ENCODE data around the gene BANP. TPM values are rescaled to one million over a fixed set of nuclear protein-coding genes. Genes with fewer than 3 reads are reported as not detected.
"Not testable (repeated sequence)": the region's sequence is repeated elsewhere in the genome, so short reads cannot be mapped to it uniquely, and the experiment has no call there.

Gene BANP
- total RNA-seq, 1 experiment from 2014 or later, result 22.6 TPM

- no peak for TF ChIP-seq REST (IDR thresholded peaks at IDR 0.05; ENCODE audit: insufficient read depth in 1 of 2, low read depth in 2 of 2, low read length in 1 of 2)
- TF ChIP-seq TCF7L2 (IDR thresholded peaks at IDR 0.05; ENCODE audit: low read depth, low read length), result no peak
- no peak for TF ChIP-seq POLR2AphosphoS5 (IDR thresholded peaks at IDR 0.05; ENCODE audit: low read depth, low read length)
- no peak for TF ChIP-seq CTCF (IDR thresholded peaks at IDR 0.05)
- no peak for TF ChIP-seq SIN3A (IDR thresholded peaks at IDR 0.05; ENCODE audit: borderline replicate concordance, insufficient read depth, low read depth, low read length)
- no peak overlapping the region for H3K4me3 ChIP-seq (ENCODE audit: low read depth in 2 of 2, low read length in 2 of 2)
- in situ Hi-C loops (cut with HindIII; ENCODE audit: low pct_unique_long_range_greater_than_20kb, low sequenced_read_pairs), result no loop called here
- no peaks in the 10 kb centered on the region for H3K9me3 ChIP-seq (ENCODE audit: control insufficient read depth, insufficient read depth, low read depth, low read length)
- no peaks in the 10 kb centered on the region for H3K36me3 ChIP-seq (ENCODE audit: control insufficient read depth, insufficient read depth, low read length)
- DNase-seq (ENCODE audit: low read depth, low spot score), result no peak
- no peaks in the 10 kb centered on the region for H3K27me3 ChIP-seq (ENCODE audit: control insufficient read depth, insufficient read depth, low read length)
- ChIA-PET CTCF (no interaction called here), POLR2A (no interaction called here)
- intact Hi-C loops (cut with micrococcal nuclease; ENCODE audit: unreplicated experiment), result no loop called here
- no peak for ATAC-seq
- no TSS peak for BruUV-seq (replicated peaks)
- H3K4me1 ChIP-seq (ENCODE audit: control insufficient read depth, insufficient read depth, low read length), result no peaks in the 10 kb centered on the region
- no peak overlapping the region for H3K27ac ChIP-seq (ENCODE audit: low read length)
Observed at GRCh38 chr16:88103581-88104188, 152.5 kb downstream of the BANP start.

GRCh38 chr16:88104363-88104762, 153.1 kb downstream of the BANP start:
- ATAC-seq; H3K27me3 ChIP-seq (ENCODE audit: control insufficient read depth, insufficient read depth, low read length); intact Hi-C loops (cut with micrococcal nuclease; ENCODE audit: unreplicated experiment); in situ Hi-C loops (cut with HindIII; ENCODE audit: low pct_unique_long_range_greater_than_20kb, low sequenced_read_pairs); H3K4me1 ChIP-seq (ENCODE audit: control insufficient read depth, insufficient read depth, low read length); H3K4me3 ChIP-seq (ENCODE audit: low read depth in 2 of 2, low read length in 2 of 2); H3K36me3 ChIP-seq (ENCODE audit: control insufficient read depth, insufficient read depth, low read length); POLR2A ChIA-PET; H3K27ac ChIP-seq (ENCODE audit: low read length); CTCF ChIA-PET; DNase-seq (ENCODE audit: low read depth, low spot score); BruUV-seq (replicated peaks); H3K9me3 ChIP-seq (ENCODE audit: control insufficient read depth, insufficient read depth, low read depth, low read length): not testable (repeated sequence)

- POLR2A ChIA-PET, result not testable (repeated sequence)
Observed at GRCh38 chr16:88105574-88106140, 154.4 kb downstream of the BANP start.

GRCh38 chr16:88106566-88106965, 155.3 kb downstream of the BANP start:
- intact Hi-C loops (cut with micrococcal nuclease; ENCODE audit: unreplicated experiment); ATAC-seq; H3K27ac ChIP-seq (ENCODE audit: low read length); in situ Hi-C loops (cut with HindIII; ENCODE audit: low pct_unique_long_range_greater_than_20kb, low sequenced_read_pairs); POLR2A ChIA-PET; H3K27me3 ChIP-seq (ENCODE audit: control insufficient read depth, insufficient read depth, low read length); H3K4me3 ChIP-seq (ENCODE audit: low read depth in 2 of 2, low read length in 2 of 2); H3K9me3 ChIP-seq (ENCODE audit: control insufficient read depth, insufficient read depth, low read depth, low read length); H3K4me1 ChIP-seq (ENCODE audit: control insufficient read depth, insufficient read depth, low read length); CTCF ChIA-PET; DNase-seq (ENCODE audit: low read depth, low spot score); BruUV-seq (replicated peaks); H3K36me3 ChIP-seq (ENCODE audit: control insufficient read depth, insufficient read depth, low read length): not testable (repeated sequence)

More at GRCh38 chr16:88105574-88106140, 154.4 kb downstream of the BANP start:
- H3K4me1 ChIP-seq (ENCODE audit: control insufficient read depth, insufficient read depth, low read length); H3K27me3 ChIP-seq (ENCODE audit: control insufficient read depth, insufficient read depth, low read length); H3K36me3 ChIP-seq (ENCODE audit: control insufficient read depth, insufficient read depth, low read length); ATAC-seq; CTCF ChIA-PET; H3K27ac ChIP-seq (ENCODE audit: low read length); intact Hi-C loops (cut with micrococcal nuclease; ENCODE audit: unreplicated experiment); H3K4me3 ChIP-seq (ENCODE audit: low read depth in 2 of 2, low read length in 2 of 2); H3K9me3 ChIP-seq (ENCODE audit: control insufficient read depth, insufficient read depth, low read depth, low read length); BruUV-seq (replicated peaks); DNase-seq (ENCODE audit: low read depth, low spot score); in situ Hi-C loops (cut with HindIII; ENCODE audit: low pct_unique_long_range_greater_than_20kb, low sequenced_read_pairs): not testable (repeated sequence)
